Measurements from ENCODE around the gene KRTAP5-3.

- TF ChIP-seq CTCF (IDR thresholded peaks at IDR 0.05; ENCODE audit: low read depth, low read length) (no peak), POLR2A (IDR thresholded peaks at IDR 0.05; ENCODE audit: extremely low read depth, insufficient read length) (no peak), MAX (IDR thresholded peaks at IDR 0.05; ENCODE audit: low read depth, low read length) (no peak), MYC (IDR thresholded peaks at IDR 0.05; ENCODE audit: low read depth, low read length) (no peak)
Measured at GRCh38 chr11:1625541-1625940, 17.3 kb upstream of the KRTAP5-3 start.
